SK-N-SH (cell line): ENCODE measurements around the gene SUFU.

Experiments
- CTCF ChIP-seq: fragments of 200-600 bp; sonication (generic); IDR thresholded peaks from 2 replicates; pipeline ENCODE4 v1.6.1; 2017; ENCODE audit warnings: antibody characterized with exemption, mild to moderate bottlenecking, moderate library complexity
- NFIC ChIP-seq: IDR thresholded peaks from 2 replicates; pipeline ENCODE4 v1.4.0; 2012; ENCODE audit warnings: borderline replicate concordance
- POLR2AphosphoS5 ChIP-seq: IDR thresholded peaks from 2 replicates; pipeline ENCODE4 v1.6.1; 2012; ENCODE audit warnings: low read depth, low read length
- RAD21 ChIP-seq: IDR thresholded peaks from 2 replicates; pipeline ENCODE4 v1.6.1; 2012; ENCODE audit warnings: mild to moderate bottlenecking, low read length
- RCOR1 ChIP-seq: fragments of 150-350 bp; IDR thresholded peaks from 2 replicates; pipeline ENCODE4 v1.6.1; 2017; ENCODE audit warnings: antibody characterized with exemption, low read length
- RFX5 ChIP-seq: IDR thresholded peaks from 2 replicates; pipeline ENCODE4 v1.6.1; 2012; ENCODE audit warnings: mild to moderate bottlenecking, improper control_type of control experiment, low read length
- SMC3 ChIP-seq: IDR thresholded peaks from 2 replicates; pipeline ENCODE4 v1.6.1; 2012; ENCODE audit warnings: low read depth, low read length, improper control_type of control experiment
- YY1 ChIP-seq: IDR thresholded peaks from 2 replicates; pipeline ENCODE4 v1.4.0; 2012; ENCODE audit warnings: low read depth, mild to moderate bottlenecking
- TF ChIP-seq, protein P1 (sequence below): IDR thresholded peaks from 2 replicates; pipeline ENCODE4 v1.4.0; 2012; ENCODE audit warnings: low read depth

DNA sequence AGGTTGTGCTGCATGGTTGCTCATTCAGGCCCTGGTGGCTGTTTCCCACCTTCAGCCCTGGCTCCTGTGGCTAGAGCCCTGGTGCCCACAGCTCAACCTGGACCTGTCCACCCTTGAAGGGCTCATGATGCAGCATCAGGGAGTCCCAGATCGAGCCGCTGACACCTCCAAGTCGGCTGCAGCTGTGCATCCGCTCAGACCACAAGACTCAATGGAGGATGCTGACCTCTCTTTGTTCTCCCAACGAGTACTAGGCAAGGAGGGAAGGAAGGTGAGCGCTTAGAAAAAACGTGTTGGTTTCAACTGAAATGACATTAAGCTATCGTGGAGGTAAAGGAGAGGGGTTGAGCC is 43.0 kb upstream of the SUFU start:
- TF ChIP-seq CTCF (no peak), SMC3 (no peak), RCOR1 (no peak), NFIC (no peak), RAD21 (no peak), YY1 (no peak), POLR2AphosphoS5 (no peak), RFX5 (no peak)
- TF ChIP-seq, protein P1, sequence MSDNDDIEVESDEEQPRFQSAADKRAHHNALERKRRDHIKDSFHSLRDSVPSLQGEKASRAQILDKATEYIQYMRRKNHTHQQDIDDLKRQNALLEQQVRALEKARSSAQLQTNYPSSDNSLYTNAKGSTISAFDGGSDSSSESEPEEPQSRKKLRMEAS: no peak
